ENCODE data around the gene CDK5RAP1.

- no peak for TF ChIP-seq CTCF (IDR thresholded peaks at IDR 0.05)
- no peak for TF ChIP-seq POLR2A (IDR thresholded peaks at IDR 0.05)
These were observed 84.4 kb downstream of the CDK5RAP1 start for GRCh38 chr20:33316958-33317357.

Data from thyroid gland (tissue), 4 donors.